Omental fat pad (tissue), 4 donors: Measurements from ENCODE around the gene NEK1. TPM values are rescaled to one million over a fixed set of nuclear protein-coding genes. Genes with fewer than 3 reads are reported as not detected.
"Not testable (repeated sequence)": the region's sequence is repeated elsewhere in the genome, so short reads cannot be mapped to it uniquely, and the experiment has no call there.

ENCODE experiments used
- ATAC-seq: fragments of 150-250 bp; one replicate; pipeline ENCODE4 v1.9.1; 2016; ENCODE audit warnings: mild to moderate bottlenecking, moderate library complexity; ENCODE audit not compliant: low FRiP score
- DNase-seq: peaks from one replicate; pipeline ENCODE4 v3.0.0-alpha.2; 2019; ENCODE audit warnings: low spot score
- total RNA-seq, 4 donors: library from RNA; depleted of rRNA; stranded (reverse); fragments of >200 nt; gene quantifications; one replicate each; pipeline ENCODE4 v1.1.0, GENCODE V29; 2016
- TF ChIP-seq, protein P1 (sequence below), 3 donors: fragments of 450-650 bp; IDR thresholded peaks; one replicate each; pipeline ENCODE4 v1.5.1; 2016 to 2017; ENCODE audit warnings: antibody characterized with exemption in 3 of 3, mild to moderate bottlenecking in 3 of 3, moderate library complexity in 2 of 3

The NEK1 gene
- total RNA-seq, 4 donors from 2014 or later: 7.0 to 13.4 (median 9.8) TPM

DNA sequence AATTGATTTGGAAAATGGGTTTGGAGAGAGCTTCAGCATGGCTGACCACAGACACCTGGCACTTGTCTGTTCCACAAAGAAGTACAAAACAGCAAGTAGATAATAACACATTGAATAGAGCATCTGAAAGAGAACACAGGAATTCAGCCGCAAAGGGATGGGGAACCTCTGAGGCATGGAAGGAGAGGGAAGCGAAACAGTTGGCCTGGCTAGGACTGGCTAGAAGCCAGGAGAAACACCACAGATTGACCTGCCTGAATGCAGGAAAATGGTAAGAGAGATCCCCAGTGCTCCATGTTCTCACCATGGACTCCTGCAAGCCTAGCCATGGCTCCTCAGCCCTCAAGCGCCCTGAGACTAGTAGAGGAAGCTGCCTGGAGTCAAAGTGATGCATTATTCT is 171.9 kb downstream of the NEK1 start:
- TF ChIP-seq, protein P1, sequence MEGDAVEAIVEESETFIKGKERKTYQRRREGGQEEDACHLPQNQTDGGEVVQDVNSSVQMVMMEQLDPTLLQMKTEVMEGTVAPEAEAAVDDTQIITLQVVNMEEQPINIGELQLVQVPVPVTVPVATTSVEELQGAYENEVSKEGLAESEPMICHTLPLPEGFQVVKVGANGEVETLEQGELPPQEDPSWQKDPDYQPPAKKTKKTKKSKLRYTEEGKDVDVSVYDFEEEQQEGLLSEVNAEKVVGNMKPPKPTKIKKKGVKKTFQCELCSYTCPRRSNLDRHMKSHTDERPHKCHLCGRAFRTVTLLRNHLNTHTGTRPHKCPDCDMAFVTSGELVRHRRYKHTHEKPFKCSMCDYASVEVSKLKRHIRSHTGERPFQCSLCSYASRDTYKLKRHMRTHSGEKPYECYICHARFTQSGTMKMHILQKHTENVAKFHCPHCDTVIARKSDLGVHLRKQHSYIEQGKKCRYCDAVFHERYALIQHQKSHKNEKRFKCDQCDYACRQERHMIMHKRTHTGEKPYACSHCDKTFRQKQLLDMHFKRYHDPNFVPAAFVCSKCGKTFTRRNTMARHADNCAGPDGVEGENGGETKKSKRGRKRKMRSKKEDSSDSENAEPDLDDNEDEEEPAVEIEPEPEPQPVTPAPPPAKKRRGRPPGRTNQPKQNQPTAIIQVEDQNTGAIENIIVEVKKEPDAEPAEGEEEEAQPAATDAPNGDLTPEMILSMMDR (IDR thresholded peaks at IDR 0.05): no peak
- DNase-seq: no peak
- ATAC-seq: no peak

DNA sequence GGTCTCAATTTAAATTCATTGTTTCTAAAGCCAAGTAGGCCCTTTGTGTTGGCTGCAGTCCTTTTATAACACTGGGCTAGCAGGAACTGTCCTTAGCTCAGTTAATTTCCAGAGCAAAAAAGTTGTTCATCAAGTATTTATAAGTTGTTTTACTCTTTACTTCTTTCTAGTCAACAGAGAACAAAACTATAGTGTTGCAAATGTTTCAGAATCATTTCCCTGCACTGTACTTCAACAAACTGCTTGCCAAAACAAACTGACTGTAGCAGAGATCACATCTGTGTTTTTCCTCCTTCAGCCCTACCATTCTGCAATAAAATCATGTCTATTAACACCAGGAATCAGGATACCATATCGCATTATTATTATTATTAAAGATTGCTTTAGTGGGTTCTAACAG is 173.1 kb downstream of the NEK1 start:
- DNase-seq: no peak
- ATAC-seq: no peak

DNA sequence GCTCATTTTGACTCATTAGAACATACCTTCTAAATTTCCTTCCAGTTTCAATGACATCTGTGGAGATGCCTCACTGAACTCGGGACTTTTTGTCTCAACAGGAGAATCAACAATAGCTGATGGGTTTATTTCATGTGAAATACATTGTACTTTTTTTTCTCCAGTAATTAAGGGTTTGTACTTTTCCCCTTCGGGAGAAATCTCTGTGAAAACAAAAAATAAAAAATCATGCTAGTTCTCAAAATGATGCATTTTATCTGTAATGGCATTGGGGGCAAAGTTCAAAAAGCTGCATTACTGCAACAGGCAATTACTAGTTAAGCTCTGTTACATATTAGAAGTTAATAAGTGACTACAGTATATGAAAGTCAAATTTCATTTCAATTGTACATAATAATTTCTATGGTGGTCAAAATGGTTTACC is 174.3 kb downstream of the NEK1 start:
- TF ChIP-seq, protein P1 (IDR thresholded peaks at IDR 0.05): no peak
- no peak for DNase-seq
- no peak for ATAC-seq

More for the DNA sequence above, 173.1 kb downstream of the NEK1 start:
- TF ChIP-seq, protein P1 (IDR thresholded peaks at IDR 0.05): no peak

DNA sequence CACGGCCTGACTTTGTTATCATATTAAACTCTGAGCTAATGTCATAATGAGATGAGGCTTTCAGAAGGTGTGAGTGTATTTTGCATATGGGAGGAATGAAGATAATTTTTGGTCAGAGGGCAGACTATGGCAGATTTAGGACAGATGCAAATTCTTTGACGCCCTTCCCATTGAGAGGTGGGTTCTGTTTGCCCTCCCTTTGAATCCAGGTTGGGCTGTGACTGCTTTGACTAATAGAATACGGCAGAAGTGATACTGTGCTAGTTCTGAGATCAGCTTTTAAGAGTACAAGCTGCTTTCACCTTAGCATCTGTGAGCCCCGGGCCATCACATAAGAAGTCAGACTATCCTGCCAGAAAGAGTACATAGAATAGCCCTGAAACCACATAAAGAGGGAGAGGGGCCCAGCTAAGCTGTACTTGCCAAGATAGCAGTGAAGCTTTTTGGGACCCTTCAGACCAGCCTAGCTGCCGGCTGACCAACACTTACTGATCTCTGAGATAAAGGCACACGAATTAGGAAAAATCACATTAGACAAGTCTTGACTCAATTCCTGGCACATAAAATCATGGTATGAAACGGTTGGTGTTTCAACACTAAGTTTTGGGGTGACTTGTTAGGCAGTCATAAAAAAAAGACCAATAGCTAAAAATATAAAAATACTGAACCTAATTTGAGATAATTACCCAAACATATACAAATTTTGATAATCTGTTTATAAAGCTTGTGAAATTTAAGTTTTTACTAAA is 174.9 kb downstream of the NEK1 start:
- ATAC-seq (no peak), DNase-seq (no peak)
- TF ChIP-seq, protein P1 (IDR thresholded peaks at IDR 0.05): no peak

DNA sequence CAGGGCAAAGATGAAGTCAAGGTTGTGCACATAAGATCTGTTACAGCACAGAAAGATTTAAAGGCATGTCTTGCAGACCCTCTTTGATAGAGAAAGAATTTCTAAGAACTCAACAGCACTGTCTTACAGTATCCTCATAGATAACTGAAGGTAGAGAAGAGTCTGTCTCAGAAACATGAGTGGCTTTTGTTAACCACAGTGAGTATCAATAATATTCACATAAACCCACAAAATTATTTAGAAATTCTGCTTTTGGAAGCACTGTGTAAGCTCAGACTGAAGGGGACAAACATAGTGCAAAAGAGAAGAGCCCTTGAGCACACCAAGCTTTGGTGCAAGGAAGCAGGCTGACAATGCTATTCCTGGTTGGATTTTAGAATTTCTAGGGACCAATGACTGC is 175.6 kb downstream of the NEK1 start:
- DNase-seq (no peak), ATAC-seq (no peak)
- TF ChIP-seq, protein P1 (IDR thresholded peaks at IDR 0.05): no peak

DNA sequence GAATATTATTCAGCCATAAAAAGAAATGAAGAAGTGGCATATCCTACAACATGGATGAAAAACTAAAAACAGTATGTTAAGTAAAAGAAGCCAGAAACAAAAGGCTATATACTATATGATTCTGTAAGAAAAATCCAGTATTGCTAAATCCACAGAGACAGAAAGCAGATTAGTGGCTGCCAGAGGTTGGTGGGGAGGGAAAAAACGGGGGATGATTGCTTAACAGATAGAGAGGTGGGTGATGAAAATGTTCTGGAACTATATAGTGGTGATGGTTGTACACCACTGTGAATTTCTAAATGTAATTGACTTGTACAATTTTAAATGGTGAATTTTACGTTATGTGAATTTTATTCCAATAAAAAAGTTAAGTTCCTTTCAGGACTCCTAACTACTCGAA is 184.0 kb downstream of the NEK1 start:
- TF ChIP-seq, protein P1 (IDR thresholded peaks at IDR 0.05): no peak
- ATAC-seq: no peak
- DNase-seq: no peak

DNA sequence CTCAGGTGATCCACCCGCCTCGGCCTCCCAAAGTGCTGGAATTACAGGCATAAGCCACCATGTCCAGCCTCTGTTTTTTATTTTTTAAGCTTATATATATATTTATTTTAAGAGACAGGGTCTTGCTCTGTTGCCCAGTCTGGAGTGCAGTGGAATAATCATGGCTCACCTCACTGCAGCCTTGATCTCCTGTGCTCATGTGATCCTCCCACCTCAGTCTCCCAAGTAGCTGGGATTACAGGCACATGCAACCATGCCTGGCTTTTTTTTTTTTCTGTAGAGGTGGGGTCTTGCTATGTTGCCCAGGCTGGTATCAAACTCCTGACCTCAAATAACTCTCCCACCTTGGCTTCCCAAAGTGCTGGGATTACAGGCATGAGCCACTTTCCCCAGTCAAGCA is 184.7 kb downstream of the NEK1 start:
- not testable (repeated sequence) for DNase-seq, ATAC-seq
